Mesothelial cell of epicardium (in vitro differentiated cells): ENCODE measurements around the gene OTOG. TPM values are rescaled to one million over a fixed set of nuclear protein-coding genes. Genes with fewer than 3 reads are reported as not detected.

Source experiments
- DNase-seq, 2 experiments: peaks; one replicate each; pipeline ENCODE4 v3.0.0; 2021; ENCODE audit warnings: low spot score in 2 of 2; ENCODE audit not compliant: unreplicated experiment in 2 of 2
- H3K27ac Mint-ChIP-seq: 2 replicates; pipeline ENCODE4 v1.8.0; 2021; ENCODE audit warnings: mixed read lengths
- H3K27me3 Mint-ChIP-seq: 2 replicates; pipeline ENCODE4 v1.8.0; 2021; ENCODE audit warnings: low read depth, mixed read lengths
- H3K36me3 Mint-ChIP-seq: 2 replicates; pipeline ENCODE4 v1.8.0; 2021; ENCODE audit warnings: mixed read lengths
- H3K4me1 Mint-ChIP-seq: 2 replicates; pipeline ENCODE4 v1.8.0; 2021; ENCODE audit warnings: mixed read lengths
- H3K4me3 Mint-ChIP-seq: 2 replicates; pipeline ENCODE4 v1.8.0; 2021; ENCODE audit warnings: mild to moderate bottlenecking, moderate library complexity, mixed read lengths
- H3K9me3 Mint-ChIP-seq: 2 replicates; pipeline ENCODE4 v1.8.0; 2021; ENCODE audit warnings: mixed read lengths
- CTCF ChIP-seq: fragments of 200-600 bp; sonication (generic); IDR thresholded peaks from one replicate; pipeline ENCODE4 v1.5.0; 2021; ENCODE audit warnings: antibody characterized with exemption; ENCODE audit not compliant: unreplicated experiment
- total RNA-seq: library from RNA; stranded (reverse); gene quantifications from 3 replicates; pipeline ENCODE4 v1.2.1, GENCODE V29; 2021

OTOG gene
- total RNA-seq, 1 donor from 2014 or later: 1.8 TPM

- H3K27ac Mint-ChIP-seq: no peak overlapping the region
- no peaks in the 10 kb centered on the region for H3K9me3 Mint-ChIP-seq
- H3K36me3 Mint-ChIP-seq: no peaks in the 10 kb centered on the region
- H3K27me3 Mint-ChIP-seq: peaks cover 47% of the 10 kb centered on the region
- no peak overlapping the region for H3K4me3 Mint-ChIP-seq
- no peak for TF ChIP-seq CTCF
- DNase-seq: no peak
- peaks cover 6% of the 10 kb centered on the region for H3K4me1 Mint-ChIP-seq
Observed at GRCh38 chr11:17556999-17557398, 9.9 kb downstream of the OTOG start.

- Mint-ChIP-seq H3K9me3 (no peaks in the 10 kb centered on the region), H3K27ac (no peak overlapping the region), H3K36me3 (no peaks in the 10 kb centered on the region), H3K4me1 (peaks cover 6% of the 10 kb centered on the region), H3K27me3 (peaks cover 42% of the 10 kb centered on the region), H3K4me3 (no peak overlapping the region)
- DNase-seq: no peak
- TF ChIP-seq CTCF: no peak
Observed at GRCh38 chr11:17558025-17558780, 11.1 kb downstream of the OTOG start.

GRCh38 chr11:17558916-17559315 lies 11.9 kb downstream of the OTOG start:
- H3K36me3 Mint-ChIP-seq: no peaks in the 10 kb centered on the region
- H3K9me3 Mint-ChIP-seq: no peaks in the 10 kb centered on the region
- H3K27me3 Mint-ChIP-seq: peaks cover 42% of the 10 kb centered on the region
- DNase-seq: no peak
- H3K4me1 Mint-ChIP-seq: peaks cover 6% of the 10 kb centered on the region
- no peak for TF ChIP-seq CTCF
- no peak overlapping the region for H3K27ac Mint-ChIP-seq
- H3K4me3 Mint-ChIP-seq: no peak overlapping the region

- peaks cover 6% of the 10 kb centered on the region for H3K4me1 Mint-ChIP-seq
- H3K4me3 Mint-ChIP-seq: no peak overlapping the region
- no peak for DNase-seq
- no peak overlapping the region for H3K27ac Mint-ChIP-seq
- H3K36me3 Mint-ChIP-seq: no peaks in the 10 kb centered on the region
- H3K9me3 Mint-ChIP-seq: no peaks in the 10 kb centered on the region
- no peak for TF ChIP-seq CTCF
- H3K27me3 Mint-ChIP-seq: peaks cover 42% of the 10 kb centered on the region
Observed at GRCh38 chr11:17559341-17560087, 12.5 kb downstream of the OTOG start.

- H3K4me1 Mint-ChIP-seq: peaks cover 6% of the 10 kb centered on the region
- TF ChIP-seq CTCF: no peak
- H3K4me3 Mint-ChIP-seq: no peak overlapping the region
- H3K27me3 Mint-ChIP-seq: peaks cover 41% of the 10 kb centered on the region
- no peaks in the 10 kb centered on the region for H3K9me3 Mint-ChIP-seq
- peak overlapping the region; percentile 85 for H3K27ac Mint-ChIP-seq
- peak in 1 of 2 experiments; percentile 32 for DNase-seq
- H3K36me3 Mint-ChIP-seq: no peaks in the 10 kb centered on the region
Observed at GRCh38 chr11:17560281-17561110, 13.4 kb downstream of the OTOG start.
